GM19099 (cell line): ENCODE results near the gene PEX3.
A peak's percentile ranks its signal among the peaks of the same experiment; 100 is the strongest.

Experiments used
- POLR2A ChIP-seq: IDR thresholded peaks from 3 replicates; pipeline ENCODE4 v1.6.1; 2011; ENCODE audit warnings: low read depth; ENCODE audit not compliant: insufficient read length; ENCODE audit errors: extremely low read depth

PEX3 gene

GRCh38 chr6:143482593-143482992 lies 32.0 kb downstream of the PEX3 start:
- no peak for TF ChIP-seq POLR2A

GRCh38 chr6:143485967-143486366 lies 35.4 kb downstream of the PEX3 start:
- TF ChIP-seq POLR2A = no peak

- no peak for TF ChIP-seq POLR2A
These were observed 36.1 kb downstream of the PEX3 start for GRCh38 chr6:143486752-143487151.

- TF ChIP-seq POLR2A = no peak
These were observed 39.6 kb downstream of the PEX3 start for GRCh38 chr6:143490244-143490643.

DNA sequence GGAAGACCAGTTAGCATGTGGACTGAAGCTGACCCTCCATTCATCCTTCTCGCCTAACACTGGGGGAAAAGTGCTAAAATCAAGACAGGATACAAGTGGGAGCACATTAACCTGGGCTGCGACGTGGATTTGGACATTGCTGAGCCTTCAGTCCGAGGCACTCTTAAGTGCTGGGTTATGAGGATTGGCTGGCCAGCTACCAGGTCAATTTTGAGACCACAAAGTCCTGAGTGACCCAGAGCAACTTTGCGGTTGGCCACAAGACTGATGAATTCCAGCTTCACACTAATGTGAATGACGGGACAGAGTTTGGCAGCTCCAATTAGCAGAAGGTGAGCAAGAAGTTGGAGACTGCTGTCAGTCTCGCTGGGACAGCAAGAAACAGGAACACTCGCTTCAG lies 40.2 kb downstream of the PEX3 start:
- TF ChIP-seq POLR2A = no peak

- TF ChIP-seq POLR2A = no peak
These were observed 46.4 kb downstream of the PEX3 start for GRCh38 chr6:143496974-143497373.

- no peak for TF ChIP-seq POLR2A
These were observed 47.8 kb downstream of the PEX3 start for GRCh38 chr6:143498428-143498827.

DNA sequence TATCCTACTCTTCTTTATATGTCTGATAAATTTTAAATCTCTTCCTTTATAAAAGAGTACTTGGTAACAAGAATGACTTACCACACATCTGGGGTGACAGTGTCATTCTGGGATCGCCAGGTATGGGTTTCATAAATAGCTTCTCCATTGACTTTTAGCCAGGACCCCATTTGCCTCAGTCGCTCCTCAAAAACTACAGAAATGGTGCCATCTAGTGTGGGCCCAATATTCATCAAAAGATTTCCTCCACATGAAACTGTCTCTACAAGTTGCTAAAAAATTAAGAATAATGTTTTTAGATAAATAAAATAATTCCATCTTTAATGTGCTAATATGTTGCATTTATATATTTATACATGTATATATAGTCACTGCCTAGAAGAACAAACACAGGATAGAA lies 51.2 kb downstream of the PEX3 start:
- no peak for TF ChIP-seq POLR2A

GRCh38 chr6:143504369-143504768 lies 53.8 kb downstream of the PEX3 start:
- TF ChIP-seq POLR2A = no peak

DNA sequence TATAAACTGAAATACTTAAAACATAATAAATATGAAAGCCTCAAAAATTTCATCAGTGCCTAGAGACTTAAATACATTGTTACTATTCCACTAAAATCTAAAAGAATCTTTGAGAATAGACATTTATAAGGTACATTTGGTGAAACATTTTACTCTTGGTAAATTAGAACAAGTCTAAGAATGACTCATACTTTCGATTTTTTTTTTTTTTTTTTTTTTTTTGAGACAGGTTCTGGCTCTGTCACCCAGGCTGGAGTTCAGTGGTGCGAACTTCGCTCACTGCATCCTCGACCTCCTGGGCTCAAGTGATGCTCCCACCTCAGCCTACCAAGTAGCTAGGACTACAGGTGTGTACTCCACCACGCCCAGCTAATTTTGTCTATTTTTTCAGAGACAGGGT lies 54.5 kb downstream of the PEX3 start:
- TF ChIP-seq POLR2A = no peak

DNA sequence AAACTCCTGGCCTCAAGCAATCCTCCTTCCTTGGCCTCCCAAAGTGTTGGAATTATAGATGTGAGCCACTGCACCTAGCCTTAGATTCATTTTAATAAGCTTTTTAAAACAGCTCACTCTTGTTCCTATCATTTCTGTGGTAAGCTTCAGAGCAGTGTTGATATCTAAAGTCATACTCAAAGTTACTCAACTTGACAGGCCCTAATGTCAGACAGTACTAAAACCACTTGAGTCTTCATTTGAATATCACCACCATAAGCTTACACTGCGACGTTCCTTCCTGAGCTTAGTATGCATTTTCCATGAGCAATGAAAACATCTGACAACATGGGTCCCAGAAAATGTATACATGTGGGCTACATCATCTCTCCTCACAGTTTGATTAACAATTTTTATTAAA lies 54.9 kb downstream of the PEX3 start:
- no peak for TF ChIP-seq POLR2A

GRCh38 chr6:143506199-143506598 lies 55.6 kb downstream of the PEX3 start:
- no peak for TF ChIP-seq POLR2A

DNA sequence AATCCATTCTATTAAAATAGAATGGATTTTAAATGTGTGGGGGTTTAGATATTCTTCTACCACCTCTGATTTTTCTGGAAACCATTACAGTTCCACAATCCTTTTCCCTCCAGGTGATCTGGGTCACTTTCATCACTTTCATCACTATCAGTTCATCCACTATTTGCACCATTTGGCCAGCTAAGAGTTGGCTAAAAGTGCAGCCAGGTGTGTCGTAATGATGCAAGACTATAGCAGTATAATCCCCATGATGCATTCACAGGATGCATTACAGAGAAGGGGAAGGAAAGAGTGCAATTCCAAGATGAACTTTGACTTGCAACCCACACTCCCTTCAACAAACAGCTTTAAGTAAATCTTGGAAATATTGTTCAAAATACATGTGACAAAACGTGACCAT lies 56.0 kb downstream of the PEX3 start:
- no peak for TF ChIP-seq POLR2A

- TF ChIP-seq POLR2A = no peak
These were observed 56.9 kb downstream of the PEX3 start for GRCh38 chr6:143507358-143508145.

DNA sequence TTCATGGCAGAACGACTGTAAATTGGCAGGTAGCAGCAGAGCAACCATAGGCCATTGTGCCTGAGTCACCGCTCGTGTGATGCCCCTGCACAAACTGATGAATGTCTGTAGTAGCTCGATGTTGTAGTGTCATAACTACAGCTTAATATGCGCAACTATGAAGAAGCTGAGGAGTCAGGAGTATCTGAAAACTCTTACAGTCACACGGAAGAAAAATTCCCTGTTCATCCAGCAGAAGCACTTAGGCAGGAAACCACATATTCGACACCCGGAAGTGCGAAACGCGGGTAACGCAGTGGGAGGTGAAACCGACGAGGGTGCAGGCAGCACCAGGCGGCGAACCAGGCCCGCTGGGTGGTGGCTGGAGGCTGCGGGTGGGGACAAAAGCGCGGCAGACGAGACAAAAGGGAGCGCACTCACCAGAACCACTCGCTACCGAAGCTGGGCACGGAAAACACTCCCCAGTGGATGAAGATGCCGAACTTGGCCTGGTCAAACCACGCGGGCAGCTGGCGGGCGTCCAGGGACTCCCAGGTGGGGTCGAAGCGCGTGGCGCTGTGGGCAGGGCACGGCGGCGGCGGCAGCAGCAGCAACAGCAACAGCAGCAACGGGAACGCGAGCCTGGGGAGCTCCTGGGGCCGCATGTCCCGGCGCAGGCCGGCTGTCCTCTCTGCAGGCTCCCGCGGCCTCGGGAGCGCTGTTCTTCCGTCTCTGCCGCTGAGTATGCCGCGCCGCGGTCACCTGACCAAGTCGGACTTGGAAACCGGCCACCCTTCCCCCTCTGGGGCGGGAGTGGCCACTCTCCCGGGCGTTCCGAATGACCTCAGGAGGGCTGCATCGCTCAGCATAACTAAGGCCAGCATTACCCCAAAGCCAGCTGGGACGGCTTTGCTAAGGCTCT lies 60.6 kb downstream of the PEX3 start, which contains the start of gene FUCA2:
FUCA2 (minus strand) TSS at position 730 of the 901 bp plus-strand sequence; CDS start at position 644, 86 bp downstream.
- TF ChIP-seq POLR2A = peak; percentile 82

DNA sequence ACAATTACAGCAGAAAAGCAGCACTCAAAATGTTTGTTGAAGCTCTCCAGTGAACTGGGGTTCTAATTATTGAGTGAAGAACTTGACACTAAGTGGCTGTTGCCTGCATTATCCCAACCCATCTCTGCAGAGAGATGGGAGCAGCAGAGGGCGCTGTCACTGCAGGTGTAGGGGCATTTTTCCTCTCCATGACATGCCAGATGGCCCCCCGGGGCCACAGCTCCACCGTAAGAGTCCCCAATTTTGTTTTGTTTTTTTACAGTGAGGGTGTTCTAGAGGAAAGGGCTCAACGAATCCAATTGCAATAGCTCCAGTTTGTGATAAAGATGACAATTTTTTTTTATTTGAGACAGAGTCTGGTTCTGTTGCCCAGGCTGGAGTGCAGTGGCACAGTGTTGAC lies 62.8 kb downstream of the PEX3 start:
- no peak for TF ChIP-seq POLR2A
